Measurements from ENCODE around the gene CDHR3.

DNA sequence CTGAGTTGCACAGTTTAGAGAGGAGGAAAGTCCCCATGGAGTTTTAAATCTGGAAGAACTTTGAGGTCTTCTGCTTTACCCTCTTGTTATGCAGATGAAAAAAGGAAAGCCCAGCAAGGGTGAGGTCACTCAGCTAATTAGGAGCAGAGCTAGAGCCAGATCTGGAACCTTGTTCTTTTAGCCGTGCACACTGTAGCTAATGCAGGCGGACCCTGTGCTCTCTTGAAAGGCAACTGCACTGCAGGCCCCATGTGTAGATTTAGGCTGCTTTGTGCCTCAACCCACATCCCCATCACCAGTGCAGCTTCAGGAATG is 85.6 kb downstream of the CDHR3 start:
- TF ChIP-seq, protein P1, sequence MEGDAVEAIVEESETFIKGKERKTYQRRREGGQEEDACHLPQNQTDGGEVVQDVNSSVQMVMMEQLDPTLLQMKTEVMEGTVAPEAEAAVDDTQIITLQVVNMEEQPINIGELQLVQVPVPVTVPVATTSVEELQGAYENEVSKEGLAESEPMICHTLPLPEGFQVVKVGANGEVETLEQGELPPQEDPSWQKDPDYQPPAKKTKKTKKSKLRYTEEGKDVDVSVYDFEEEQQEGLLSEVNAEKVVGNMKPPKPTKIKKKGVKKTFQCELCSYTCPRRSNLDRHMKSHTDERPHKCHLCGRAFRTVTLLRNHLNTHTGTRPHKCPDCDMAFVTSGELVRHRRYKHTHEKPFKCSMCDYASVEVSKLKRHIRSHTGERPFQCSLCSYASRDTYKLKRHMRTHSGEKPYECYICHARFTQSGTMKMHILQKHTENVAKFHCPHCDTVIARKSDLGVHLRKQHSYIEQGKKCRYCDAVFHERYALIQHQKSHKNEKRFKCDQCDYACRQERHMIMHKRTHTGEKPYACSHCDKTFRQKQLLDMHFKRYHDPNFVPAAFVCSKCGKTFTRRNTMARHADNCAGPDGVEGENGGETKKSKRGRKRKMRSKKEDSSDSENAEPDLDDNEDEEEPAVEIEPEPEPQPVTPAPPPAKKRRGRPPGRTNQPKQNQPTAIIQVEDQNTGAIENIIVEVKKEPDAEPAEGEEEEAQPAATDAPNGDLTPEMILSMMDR (conservative IDR thresholded peaks at IDR 0.05 in 1 of 2, IDR thresholded peaks at IDR 0.05 in 1 of 2; ENCODE audit: low read depth in 1 of 2, low read length in 2 of 2), result no peak
- TF ChIP-seq EZH2 (IDR thresholded peaks at IDR 0.05; ENCODE audit: low read length, missing control alignments), result no peak

Data from fibroblast of lung (primary cell).